ENCODE data around the gene PAFAH1B2.

Gene PAFAH1B2

DNA sequence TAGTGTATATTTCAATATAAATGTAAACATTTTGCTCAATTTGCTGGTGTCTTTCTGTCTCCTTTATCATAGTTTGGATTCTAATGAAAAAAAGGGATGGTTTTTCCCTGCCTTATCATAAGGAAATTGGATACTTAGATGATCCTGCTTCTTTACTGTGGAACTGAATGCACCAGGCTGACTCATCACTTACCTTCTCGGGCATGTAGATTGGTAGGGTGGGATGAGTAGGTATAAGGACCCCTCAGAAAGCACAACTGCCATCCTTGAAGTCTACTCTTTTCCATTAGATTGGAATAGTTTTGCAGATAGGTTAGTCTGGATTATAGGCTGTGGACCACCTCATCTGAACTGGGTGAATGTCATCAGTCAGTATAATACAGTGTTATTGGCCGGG is 26.9 kb downstream of the PAFAH1B2 start:
- Histone ChIP-seq H3K4me3 (ENCODE audit: low read depth, low read length) (no peak overlapping the region), H3K4me1 (peaks cover 16% of the 10 kb centered on the region), H3K9me3 (no peaks in the 10 kb centered on the region), H3K36me3 (peaks cover 46% of the 10 kb centered on the region), H3K27me3 (no peaks in the 10 kb centered on the region)
- TF ChIP-seq, protein P1, sequence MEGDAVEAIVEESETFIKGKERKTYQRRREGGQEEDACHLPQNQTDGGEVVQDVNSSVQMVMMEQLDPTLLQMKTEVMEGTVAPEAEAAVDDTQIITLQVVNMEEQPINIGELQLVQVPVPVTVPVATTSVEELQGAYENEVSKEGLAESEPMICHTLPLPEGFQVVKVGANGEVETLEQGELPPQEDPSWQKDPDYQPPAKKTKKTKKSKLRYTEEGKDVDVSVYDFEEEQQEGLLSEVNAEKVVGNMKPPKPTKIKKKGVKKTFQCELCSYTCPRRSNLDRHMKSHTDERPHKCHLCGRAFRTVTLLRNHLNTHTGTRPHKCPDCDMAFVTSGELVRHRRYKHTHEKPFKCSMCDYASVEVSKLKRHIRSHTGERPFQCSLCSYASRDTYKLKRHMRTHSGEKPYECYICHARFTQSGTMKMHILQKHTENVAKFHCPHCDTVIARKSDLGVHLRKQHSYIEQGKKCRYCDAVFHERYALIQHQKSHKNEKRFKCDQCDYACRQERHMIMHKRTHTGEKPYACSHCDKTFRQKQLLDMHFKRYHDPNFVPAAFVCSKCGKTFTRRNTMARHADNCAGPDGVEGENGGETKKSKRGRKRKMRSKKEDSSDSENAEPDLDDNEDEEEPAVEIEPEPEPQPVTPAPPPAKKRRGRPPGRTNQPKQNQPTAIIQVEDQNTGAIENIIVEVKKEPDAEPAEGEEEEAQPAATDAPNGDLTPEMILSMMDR (IDR thresholded peaks at IDR 0.05; ENCODE audit: low read depth, low read length) = no peak
- no peak for DNase-seq

DNA sequence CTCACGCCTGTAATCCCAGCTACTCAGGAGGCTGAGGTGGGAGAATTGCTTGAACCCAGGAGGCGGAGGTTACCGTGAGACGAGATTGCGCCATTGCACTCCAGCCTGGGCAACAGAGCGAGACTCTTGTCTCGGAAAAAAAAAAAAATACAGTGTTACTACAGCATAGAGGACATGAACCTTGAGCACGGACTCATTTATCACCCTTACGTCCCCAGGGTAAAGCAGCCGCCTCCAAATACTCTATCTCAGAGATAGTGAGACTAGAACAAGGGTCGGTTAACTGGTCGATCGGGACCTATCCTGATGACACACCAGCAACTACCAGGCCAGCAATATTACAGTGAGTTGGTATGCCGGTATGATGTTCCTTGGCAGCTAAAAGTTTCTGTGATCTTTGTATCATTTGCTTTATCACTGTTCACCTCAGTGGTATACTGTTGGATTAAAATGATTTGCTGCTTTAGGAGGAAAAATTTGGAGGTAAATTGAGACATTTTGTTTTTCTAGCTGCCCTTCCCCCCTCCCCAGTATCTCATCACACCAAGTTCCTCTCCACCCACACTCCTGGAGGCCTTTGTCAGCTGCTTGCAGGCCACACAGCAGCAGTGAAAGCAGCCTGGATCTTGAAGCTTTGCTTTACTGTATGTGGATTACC is 27.4 kb downstream of the PAFAH1B2 start:
- Histone ChIP-seq H3K4me3 (ENCODE audit: low read depth, low read length) (no peak overlapping the region), H3K27me3 (no peaks in the 10 kb centered on the region), H3K9me3 (no peaks in the 10 kb centered on the region), H3K4me1 (peaks cover 16% of the 10 kb centered on the region), H3K36me3 (peaks cover 43% of the 10 kb centered on the region)
- TF ChIP-seq, protein P1 (IDR thresholded peaks at IDR 0.05; ENCODE audit: low read depth, low read length) = no peak
- no peak for DNase-seq

DNA sequence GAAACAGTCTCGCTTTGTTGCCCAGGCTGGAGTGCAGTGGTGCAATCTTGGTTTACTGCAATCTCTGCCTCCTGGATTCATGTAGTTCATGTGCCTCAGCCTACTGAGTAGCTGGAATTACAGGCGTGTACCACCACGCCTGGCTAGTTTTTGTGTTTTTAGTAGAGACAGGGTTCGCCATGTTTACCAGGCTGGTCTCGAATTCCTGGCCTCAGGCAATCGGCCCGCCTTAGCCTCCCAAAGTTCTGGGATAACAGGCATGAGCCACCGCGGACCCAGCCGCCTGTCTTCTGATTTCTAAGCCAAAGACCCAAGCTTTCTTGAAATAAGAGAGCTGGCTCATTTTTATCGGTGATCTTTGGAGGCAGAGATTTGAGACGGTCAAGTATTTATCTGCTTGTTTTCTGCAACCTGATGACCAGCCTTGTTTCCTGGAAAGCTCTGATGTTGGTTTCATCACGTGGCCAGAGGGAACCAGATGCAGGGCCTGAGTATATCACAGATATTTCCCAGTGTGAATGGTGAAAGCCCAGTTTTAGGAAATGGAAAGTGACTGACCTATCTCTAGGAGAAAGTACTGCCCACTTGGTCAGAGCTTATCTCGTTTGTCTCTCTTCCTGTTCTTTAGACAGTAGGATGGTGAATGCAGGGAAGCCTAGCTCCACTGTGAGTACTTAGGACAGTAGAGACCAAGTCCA is 28.8 kb downstream of the PAFAH1B2 start:
- H3K27me3 ChIP-seq = no peaks in the 10 kb centered on the region
- DNase-seq = peak; percentile 39
- H3K9me3 ChIP-seq = no peaks in the 10 kb centered on the region
- peaks cover 16% of the 10 kb centered on the region for H3K4me1 ChIP-seq
- TF ChIP-seq, protein P1 (IDR thresholded peaks at IDR 0.05; ENCODE audit: low read depth, low read length) = no peak
- no peak overlapping the region for H3K4me3 ChIP-seq (ENCODE audit: low read depth, low read length)
- peaks cover 32% of the 10 kb centered on the region for H3K36me3 ChIP-seq

DNA sequence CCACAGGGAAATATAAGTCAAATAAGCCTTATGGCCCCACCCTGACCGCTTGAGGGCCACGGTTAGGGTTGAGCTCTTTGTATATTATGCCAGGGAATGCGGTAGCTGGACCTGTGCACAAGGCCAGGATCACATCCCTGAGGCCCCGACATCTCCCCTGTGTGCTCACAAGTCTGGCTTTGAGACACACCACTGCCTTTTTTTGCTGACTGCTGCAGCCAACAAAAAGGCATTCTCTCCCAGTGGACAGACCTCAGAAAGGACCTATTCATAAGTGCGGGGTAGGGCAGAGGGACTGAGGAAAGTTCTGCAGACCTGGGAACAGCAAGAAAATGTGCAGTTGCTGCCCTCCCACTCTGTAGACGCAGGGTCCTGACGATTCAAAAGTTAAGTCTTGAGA is 31.0 kb downstream of the PAFAH1B2 start:
- no peak for DNase-seq
- Histone ChIP-seq H3K4me1 (peaks cover 19% of the 10 kb centered on the region), H3K4me3 (ENCODE audit: low read depth, low read length) (no peak overlapping the region), H3K36me3 (peaks cover 16% of the 10 kb centered on the region), H3K9me3 (no peaks in the 10 kb centered on the region), H3K27me3 (no peaks in the 10 kb centered on the region)
- TF ChIP-seq, protein P1 (IDR thresholded peaks at IDR 0.05; ENCODE audit: low read depth, low read length) = no peak

GRCh38 chr11:117175781-117176180 is 31.7 kb downstream of the PAFAH1B2 start:
- Histone ChIP-seq H3K27me3 (no peaks in the 10 kb centered on the region), H3K4me3 (ENCODE audit: low read depth, low read length) (no peak overlapping the region), H3K9me3 (no peaks in the 10 kb centered on the region), H3K4me1 (peaks cover 22% of the 10 kb centered on the region), H3K36me3 (peaks cover 12% of the 10 kb centered on the region)
- TF ChIP-seq, protein P1 (IDR thresholded peaks at IDR 0.05; ENCODE audit: low read depth, low read length) = no peak
- no peak for DNase-seq

GRCh38 chr11:117176186-117176585 is 32.1 kb downstream of the PAFAH1B2 start:
- TF ChIP-seq, protein P1 (IDR thresholded peaks at IDR 0.05; ENCODE audit: low read depth, low read length) = no peak

More at GRCh38 chr11:117176186-117176585, 32.1 kb downstream of the PAFAH1B2 start:
- no peak for DNase-seq
- Histone ChIP-seq H3K27me3 (no peaks in the 10 kb centered on the region), H3K4me1 (peaks cover 26% of the 10 kb centered on the region), H3K9me3 (no peaks in the 10 kb centered on the region), H3K36me3 (peaks cover 8% of the 10 kb centered on the region), H3K4me3 (ENCODE audit: low read depth, low read length) (no peak overlapping the region)

Data from BE2C (cell line).